GM19452 (cell line): ENCODE data around the gene TBXT.
"Not testable (repeated sequence)": the region's sequence is repeated elsewhere in the genome, so short reads cannot be mapped to it uniquely, and the experiment has no call there.

Experiments
- ATAC-seq: cut with Tn5 transposase; IDR thresholded peaks from one replicate; pipeline ENCODE4 v1.9.1; 2021; ENCODE audit not compliant: unreplicated experiment

Gene TBXT

GRCh38 chr6:166167801-166168615 lies at the start of gene TBXT:
TSS of gene TBXT (minus strand) at chr6:166167851. CDS start at chr6:166167591, 260 bp downstream.
- peak; percentile 53 for ATAC-seq

- no peak for ATAC-seq
Measured at GRCh38 chr6:166207284-166207561, 39.6 kb upstream of the TBXT start.

- no peak for ATAC-seq
Measured at GRCh38 chr6:166206510-166207283, 39.0 kb upstream of the TBXT start.

GRCh38 chr6:166206066-166206465 lies 38.4 kb upstream of the TBXT start:
- no peak for ATAC-seq

- no peak for ATAC-seq
Measured at GRCh38 chr6:166204852-166205650, 37.4 kb upstream of the TBXT start.

GRCh38 chr6:166203641-166204222 lies 36.1 kb upstream of the TBXT start:
- ATAC-seq, result no peak

- ATAC-seq, result no peak
Measured at GRCh38 chr6:166203003-166203640, 35.5 kb upstream of the TBXT start.

GRCh38 chr6:166202321-166202733 lies 34.7 kb upstream of the TBXT start:
- peak; percentile 65 for ATAC-seq

- peak; percentile 20 for ATAC-seq
Measured at GRCh38 chr6:166201878-166202277, 34.2 kb upstream of the TBXT start.

GRCh38 chr6:166197361-166197760 lies 29.7 kb upstream of the TBXT start:
- no peak for ATAC-seq

- no peak for ATAC-seq
Measured at GRCh38 chr6:166195860-166196238, 28.2 kb upstream of the TBXT start.

- ATAC-seq, result no peak
Measured at GRCh38 chr6:166194914-166195859, 27.5 kb upstream of the TBXT start.

GRCh38 chr6:166192557-166192956 lies 24.9 kb upstream of the TBXT start:
- no peak for ATAC-seq

- no peak for ATAC-seq
Measured at GRCh38 chr6:166192136-166192535, 24.5 kb upstream of the TBXT start.

GRCh38 chr6:166179704-166180103 lies 12.1 kb upstream of the TBXT start:
- ATAC-seq, result no peak

- no peak for ATAC-seq
Measured at GRCh38 chr6:166176106-166176505, 8.5 kb upstream of the TBXT start.

- not testable (repeated sequence) for ATAC-seq
Measured at GRCh38 chr6:166175093-166175492, 7.4 kb upstream of the TBXT start.

- peak; percentile 51 for ATAC-seq
Measured at GRCh38 chr6:166174031-166174430, 6.4 kb upstream of the TBXT start.

- ATAC-seq, result peak; percentile 37
Measured at GRCh38 chr6:166173281-166173951, 5.8 kb upstream of the TBXT start.
